ENCODE measurements around the gene SSH2. TPM values are rescaled to one million over a fixed set of nuclear protein-coding genes. Genes with fewer than 3 reads are reported as not detected.

The SSH2 gene
- total RNA-seq, 1 experiment from 2014 or later = 8.5 TPM

DNA sequence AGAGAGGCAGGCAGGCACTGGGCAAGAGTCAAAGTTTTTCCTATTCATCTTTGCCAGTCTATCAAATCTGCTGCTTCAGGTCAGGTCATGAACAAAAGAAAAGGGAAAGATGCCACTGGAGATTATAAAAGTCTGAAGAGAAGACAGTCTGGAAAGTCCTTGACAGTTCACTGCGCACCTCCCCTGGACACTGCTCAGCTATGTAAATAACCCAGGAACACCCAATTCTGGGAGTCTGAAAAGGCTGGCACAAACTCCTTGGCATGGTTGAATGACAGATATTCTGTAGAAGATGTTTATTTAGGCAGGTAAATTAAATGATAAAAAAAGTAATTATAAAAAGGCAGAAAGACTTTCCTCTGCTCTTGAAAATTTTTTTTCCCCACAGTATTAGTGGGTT lies 302.1 kb downstream of the SSH2 start:
- ChIA-PET CTCF (no interaction called here), POLR2A (ENCODE audit: unreplicated experiment) (no interaction called here)
- Histone ChIP-seq H3K9me2 (replicated peaks; ENCODE audit: low read length) (no peaks in the 10 kb centered on the region), H2AFZ (ENCODE audit: low read length) (no peak overlapping the region), H3K79me2 (ENCODE audit: low read length) (no peaks in the 10 kb centered on the region), H3K9me3 (ENCODE audit: low read length) (no peaks in the 10 kb centered on the region), H3K27me3 (ENCODE audit: low read length) (no peaks in the 10 kb centered on the region), H3K9ac (ENCODE audit: low read length) (no peak overlapping the region), H3F3A (ENCODE audit: low read length, unreplicated experiment) (no peaks in the 10 kb centered on the region), H3K27ac (ENCODE audit: low read length) (no peak overlapping the region), H3K4me3 (ENCODE audit: low read length) (no peak overlapping the region), H3K36me3 (ENCODE audit: low read depth, low read length) (no peaks in the 10 kb centered on the region), H3K4me1 (ENCODE audit: insufficient read depth, low read length) (peaks cover 10% of the 10 kb centered on the region), H3K4me2 (ENCODE audit: low read length) (no peak overlapping the region), H4K20me1 (ENCODE audit: low read length) (no peaks in the 10 kb centered on the region)
- TF ChIP-seq, protein P1, sequence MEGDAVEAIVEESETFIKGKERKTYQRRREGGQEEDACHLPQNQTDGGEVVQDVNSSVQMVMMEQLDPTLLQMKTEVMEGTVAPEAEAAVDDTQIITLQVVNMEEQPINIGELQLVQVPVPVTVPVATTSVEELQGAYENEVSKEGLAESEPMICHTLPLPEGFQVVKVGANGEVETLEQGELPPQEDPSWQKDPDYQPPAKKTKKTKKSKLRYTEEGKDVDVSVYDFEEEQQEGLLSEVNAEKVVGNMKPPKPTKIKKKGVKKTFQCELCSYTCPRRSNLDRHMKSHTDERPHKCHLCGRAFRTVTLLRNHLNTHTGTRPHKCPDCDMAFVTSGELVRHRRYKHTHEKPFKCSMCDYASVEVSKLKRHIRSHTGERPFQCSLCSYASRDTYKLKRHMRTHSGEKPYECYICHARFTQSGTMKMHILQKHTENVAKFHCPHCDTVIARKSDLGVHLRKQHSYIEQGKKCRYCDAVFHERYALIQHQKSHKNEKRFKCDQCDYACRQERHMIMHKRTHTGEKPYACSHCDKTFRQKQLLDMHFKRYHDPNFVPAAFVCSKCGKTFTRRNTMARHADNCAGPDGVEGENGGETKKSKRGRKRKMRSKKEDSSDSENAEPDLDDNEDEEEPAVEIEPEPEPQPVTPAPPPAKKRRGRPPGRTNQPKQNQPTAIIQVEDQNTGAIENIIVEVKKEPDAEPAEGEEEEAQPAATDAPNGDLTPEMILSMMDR (conservative IDR thresholded peaks at IDR 0.05; ENCODE audit: low read depth, low read length) = no peak
- no peak for TF ChIP-seq EZH2phosphoT487 (IDR thresholded peaks at IDR 0.05; ENCODE audit: borderline replicate concordance, low read length)
- no peak for TF ChIP-seq EZH2 (IDR thresholded peaks at IDR 0.05; ENCODE audit: low read length, unreplicated experiment)
- intact Hi-C loops (cut with micrococcal nuclease) = no loop called here
- DNase-seq = no peak
- no TSS peak for BruUV-seq (replicated peaks)
- no peak for ATAC-seq

DNA sequence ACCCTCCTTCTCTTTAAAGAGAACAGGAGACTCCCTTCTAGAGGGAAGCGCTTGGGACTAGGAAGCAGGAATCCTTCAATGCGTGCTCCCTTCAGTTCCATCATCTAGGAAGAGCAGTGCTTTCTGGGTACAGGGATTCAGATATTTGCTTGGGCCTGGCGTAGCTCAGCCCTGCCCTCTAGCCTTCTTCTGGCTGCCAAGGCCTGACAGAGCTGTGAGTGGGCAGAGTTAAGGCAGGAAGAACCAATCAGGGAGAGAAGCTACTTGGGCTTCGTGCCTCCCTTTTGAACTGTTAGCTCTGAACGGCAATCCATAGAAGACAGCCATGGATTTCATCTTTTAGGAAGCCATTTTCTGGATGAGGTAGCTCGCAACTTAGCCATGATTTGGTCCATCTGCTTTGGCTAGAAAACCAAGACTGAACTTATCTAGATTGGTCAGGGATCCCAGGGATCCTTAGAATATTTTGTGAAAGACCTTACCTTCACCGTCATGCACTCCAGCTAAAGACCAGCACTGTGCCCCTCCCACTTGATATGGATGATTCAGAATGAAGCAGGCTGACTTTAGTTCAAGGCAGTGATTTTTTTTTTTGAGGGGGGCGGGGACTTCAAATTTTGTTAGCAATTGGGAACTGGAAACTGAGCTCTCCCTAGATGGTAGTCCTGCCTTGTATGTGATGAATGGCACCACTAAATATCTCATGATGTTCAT lies 304.8 kb downstream of the SSH2 start:
- ATAC-seq = no peak
- DNase-seq = no peak
- Histone ChIP-seq H4K20me1 (ENCODE audit: low read length) (no peaks in the 10 kb centered on the region), H3K79me2 (ENCODE audit: low read length) (no peaks in the 10 kb centered on the region), H3K9me2 (replicated peaks; ENCODE audit: low read length) (no peaks in the 10 kb centered on the region), H2AFZ (ENCODE audit: low read length) (no peak overlapping the region), H3K27ac (ENCODE audit: low read length) (no peak overlapping the region), H3K4me3 (ENCODE audit: low read length) (no peak overlapping the region), H3K9ac (ENCODE audit: low read length) (no peak overlapping the region), H3K9me3 (ENCODE audit: low read length) (no peaks in the 10 kb centered on the region), H3K36me3 (ENCODE audit: low read depth, low read length) (no peaks in the 10 kb centered on the region), H3K27me3 (ENCODE audit: low read length) (no peaks in the 10 kb centered on the region), H3F3A (ENCODE audit: low read length, unreplicated experiment) (no peaks in the 10 kb centered on the region), H3K4me1 (ENCODE audit: insufficient read depth, low read length) (peaks cover 15% of the 10 kb centered on the region), H3K4me2 (ENCODE audit: low read length) (no peak overlapping the region)
- intact Hi-C loops (cut with micrococcal nuclease) = no loop called here
- ChIA-PET POLR2A (ENCODE audit: unreplicated experiment) (interaction anchor here (0.5 kb wide), 1 partner anchor 49 kb away, joined by 4 read pairs; no protein-coding TSS in a partner anchor), CTCF (no interaction called here)
- BruUV-seq (replicated peaks) = no TSS peak
- TF ChIP-seq, protein P1 (conservative IDR thresholded peaks at IDR 0.05; ENCODE audit: low read depth, low read length) = no peak
- TF ChIP-seq EZH2phosphoT487 (IDR thresholded peaks at IDR 0.05; ENCODE audit: borderline replicate concordance, low read length) = no peak
- TF ChIP-seq EZH2 (IDR thresholded peaks at IDR 0.05; ENCODE audit: low read length, unreplicated experiment) = no peak

DNA sequence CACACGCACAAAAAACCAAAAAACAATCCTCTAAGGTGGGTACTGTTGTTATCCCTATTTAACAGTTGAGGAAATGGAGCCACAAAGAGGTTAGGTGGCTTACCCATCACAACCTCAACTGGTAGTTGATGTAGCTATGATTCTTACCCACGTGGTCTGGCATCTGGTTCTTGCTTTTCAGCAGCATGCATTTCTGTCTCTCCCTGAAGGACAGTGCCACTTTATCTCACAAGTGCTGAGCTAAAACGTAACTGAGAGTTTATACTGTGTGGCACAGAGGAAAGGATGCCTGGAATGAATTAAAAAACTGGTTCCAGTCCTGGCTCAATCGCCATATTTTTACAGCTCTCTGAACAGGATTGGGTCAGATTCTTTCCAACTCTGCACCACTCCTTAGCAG lies 305.4 kb downstream of the SSH2 start:
- BruUV-seq (replicated peaks) = no TSS peak
- H2AFZ ChIP-seq (ENCODE audit: low read length) = no peak overlapping the region

More for the DNA sequence above, 305.4 kb downstream of the SSH2 start:
- no peaks in the 10 kb centered on the region for H3K9me2 ChIP-seq (replicated peaks; ENCODE audit: low read length)
- TF ChIP-seq EZH2phosphoT487 (IDR thresholded peaks at IDR 0.05; ENCODE audit: borderline replicate concordance, low read length) (no peak), EZH2 (IDR thresholded peaks at IDR 0.05; ENCODE audit: low read length, unreplicated experiment) (no peak)
- TF ChIP-seq, protein P1 (conservative IDR thresholded peaks at IDR 0.05; ENCODE audit: low read depth, low read length) = no peak
- ATAC-seq (no peak), DNase-seq (no peak)
- no peak overlapping the region for H3K4me2 ChIP-seq (ENCODE audit: low read length)
- intact Hi-C loops (cut with micrococcal nuclease) = no loop called here
- no peak overlapping the region for H3K27ac ChIP-seq (ENCODE audit: low read length)
- no peaks in the 10 kb centered on the region for H4K20me1 ChIP-seq (ENCODE audit: low read length)
- no peak overlapping the region for H3K4me3 ChIP-seq (ENCODE audit: low read length)
- no peaks in the 10 kb centered on the region for H3K9me3 ChIP-seq (ENCODE audit: low read length)
- no peaks in the 10 kb centered on the region for H3K36me3 ChIP-seq (ENCODE audit: low read depth, low read length)
- H3K4me1 ChIP-seq (ENCODE audit: insufficient read depth, low read length) = peaks cover 19% of the 10 kb centered on the region
- no peak overlapping the region for H3K9ac ChIP-seq (ENCODE audit: low read length)
- POLR2A ChIA-PET (ENCODE audit: unreplicated experiment) = no interaction called here
- H3K79me2 ChIP-seq (ENCODE audit: low read length) = no peaks in the 10 kb centered on the region
- no peaks in the 10 kb centered on the region for H3K27me3 ChIP-seq (ENCODE audit: low read length)
- CTCF ChIA-PET = no interaction called here
- no peaks in the 10 kb centered on the region for H3F3A ChIP-seq (ENCODE audit: low read length, unreplicated experiment)

All from PC-3 (cell line).